HL-60 (cell line): ENCODE measurements around the gene ACO1.
A peak's percentile ranks its signal among the peaks of the same experiment; 100 is the strongest.

ENCODE experiments used
- DNase-seq, 2 experiments: peaks; one replicate each; pipeline ENCODE4 v3.0.0-alpha.2; 2010 to 2020; ENCODE audit warnings: low read depth in 1 of 2, low spot score in 1 of 2
- H3K27ac ChIP-seq: fragments of 250-450 bp; sonication (Bioruptor Pico); replicated peaks from 2 replicates; pipeline ENCODE4 v1.5.1; 2020; ENCODE audit warnings: mild to moderate bottlenecking, moderate library complexity
- H3K27me3 ChIP-seq: fragments of 250-450 bp; sonication (Bioruptor Pico); 2 replicates; pipeline ENCODE4 v1.5.1; 2021; ENCODE audit warnings: mild to moderate bottlenecking, moderate library complexity; ENCODE audit not compliant: insufficient read depth, poor library complexity, severe bottlenecking
- H3K4me3 ChIP-seq: replicated peaks from 2 replicates; pipeline ENCODE4 v1.5.1; 2011; ENCODE audit warnings: mild to moderate bottlenecking, control low read depth, low read length; ENCODE audit not compliant: insufficient read depth
- CTCF ChIP-seq: IDR thresholded peaks from one replicate; pipeline ENCODE4 v1.5.1; 2011; ENCODE audit warnings: low read length, control low read depth, inconsistent platforms; ENCODE audit not compliant: insufficient read depth
- GABPA ChIP-seq: IDR thresholded peaks from 2 replicates; pipeline ENCODE4 v1.6.1; 2012; ENCODE audit warnings: low read depth
- POLR2AphosphoS5 ChIP-seq: IDR thresholded peaks from 2 replicates; pipeline ENCODE4 v1.6.1; 2012; ENCODE audit warnings: low read depth
- REST ChIP-seq: IDR thresholded peaks from 2 replicates; pipeline ENCODE4 v1.6.1; 2012; ENCODE audit warnings: low read depth; ENCODE audit not compliant: insufficient replicate concordance
- SPI1 ChIP-seq: IDR thresholded peaks from 2 replicates; pipeline ENCODE4 v1.6.1; 2012; ENCODE audit warnings: low read depth, mild to moderate bottlenecking, borderline replicate concordance

The ACO1 gene

GRCh38 chr9:32468740-32469139 is 84.3 kb downstream of the ACO1 start:
- Histone ChIP-seq H3K27ac (no peak overlapping the region), H3K27me3 (no peaks in the 10 kb centered on the region), H3K4me3 (no peak overlapping the region)
- TF ChIP-seq CTCF (no peak), POLR2AphosphoS5 (no peak), SPI1 (no peak), REST (no peak), GABPA (no peak)
- DNase-seq, result peak; percentile 9 to 26

- DNase-seq, result no peak
- H3K27me3 ChIP-seq, result no peaks in the 10 kb centered on the region
- H3K27ac ChIP-seq, result no peak overlapping the region
- no peak overlapping the region for H3K4me3 ChIP-seq
- TF ChIP-seq GABPA (no peak), CTCF (no peak), POLR2AphosphoS5 (no peak), REST (no peak), SPI1 (no peak)
Observed at GRCh38 chr9:32472344-32472743, 87.9 kb downstream of the ACO1 start.

GRCh38 chr9:32483343-32483742 is 98.9 kb downstream of the ACO1 start:
- TF ChIP-seq REST (no peak), GABPA (no peak), CTCF (no peak), POLR2AphosphoS5 (no peak), SPI1 (no peak; the same call in 1 of the 2 replicates)
- no peak overlapping the region for H3K4me3 ChIP-seq
- DNase-seq, result peak; percentile 6 to 43

More at GRCh38 chr9:32483343-32483742, 98.9 kb downstream of the ACO1 start:
- H3K27ac ChIP-seq, result no peak overlapping the region
- H3K27me3 ChIP-seq, result no peaks in the 10 kb centered on the region
